GM13977 (cell line): ENCODE measurements around the gene NECTIN3.

ENCODE experiments used
- DNase-seq: peaks from one replicate; pipeline ENCODE4 v3.0.0; 2012; ENCODE audit warnings: low spot score
- CTCF ChIP-seq: IDR thresholded peaks from 2 replicates; pipeline ENCODE4 v1.5.1; 2012; ENCODE audit warnings: mild to moderate bottlenecking, control low read depth; ENCODE audit not compliant: insufficient read depth; ENCODE audit errors: extremely low read depth, missing control alignments
- in situ Hi-C: fragments of 300-500 bp; cut with MboI; formaldehyde crosslinking; loops from one replicate; pipeline ENCODE4 v1.12.0; 2022; ENCODE audit warnings: low sequenced_read_pairs, low pct_unique_long_range_greater_than_20kb, mixed read lengths, inconsistent platforms; ENCODE audit not compliant: unreplicated experiment

The NECTIN3 gene

GRCh38 chr3:111035902-111036301 lies 35.7 kb upstream of the NECTIN3 start:
- DNase-seq, result no peak
- no peak for TF ChIP-seq CTCF
- in situ Hi-C loops, result no loop called here

GRCh38 chr3:111040959-111041358 lies 30.7 kb upstream of the NECTIN3 start:
- no peak for TF ChIP-seq CTCF
- in situ Hi-C loops, result no loop called here
- no peak for DNase-seq

- DNase-seq, result no peak
- no peak for TF ChIP-seq CTCF
- in situ Hi-C loops, result no loop called here
Measured at GRCh38 chr3:111045564-111045963, 26.1 kb upstream of the NECTIN3 start.

- DNase-seq, result no peak
- no peak for TF ChIP-seq CTCF
- in situ Hi-C loops, result no loop called here
Measured at GRCh38 chr3:111047042-111047441, 24.6 kb upstream of the NECTIN3 start.

- no peak for DNase-seq
- in situ Hi-C loops, result no loop called here
- no peak for TF ChIP-seq CTCF
Measured at GRCh38 chr3:111047812-111048435, 23.7 kb upstream of the NECTIN3 start.

GRCh38 chr3:111051354-111051753 lies 20.3 kb upstream of the NECTIN3 start:
- no peak for TF ChIP-seq CTCF
- in situ Hi-C loops, result no loop called here
- DNase-seq, result no peak
